ENCODE results near the gene SMCO3.

DNA sequence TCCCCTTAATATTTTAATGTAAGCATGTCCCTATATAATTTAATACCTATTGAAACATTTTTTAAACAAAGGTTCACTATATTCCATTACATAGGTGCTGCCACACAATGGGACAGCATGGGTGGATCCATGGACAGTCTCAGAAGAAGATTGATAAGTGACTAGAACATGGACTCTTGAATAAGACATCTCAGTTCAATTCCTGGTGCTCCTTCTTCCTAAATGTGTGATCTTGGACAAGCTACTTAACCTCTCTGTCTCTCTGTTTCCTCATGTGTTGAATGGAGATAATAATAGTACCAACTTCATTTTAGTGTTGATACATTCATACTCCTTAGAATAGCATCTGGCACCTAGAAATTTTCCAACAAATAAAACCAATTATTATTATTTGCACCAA is 30.4 kb upstream of the SMCO3 start:
- TF ChIP-seq, protein P1, sequence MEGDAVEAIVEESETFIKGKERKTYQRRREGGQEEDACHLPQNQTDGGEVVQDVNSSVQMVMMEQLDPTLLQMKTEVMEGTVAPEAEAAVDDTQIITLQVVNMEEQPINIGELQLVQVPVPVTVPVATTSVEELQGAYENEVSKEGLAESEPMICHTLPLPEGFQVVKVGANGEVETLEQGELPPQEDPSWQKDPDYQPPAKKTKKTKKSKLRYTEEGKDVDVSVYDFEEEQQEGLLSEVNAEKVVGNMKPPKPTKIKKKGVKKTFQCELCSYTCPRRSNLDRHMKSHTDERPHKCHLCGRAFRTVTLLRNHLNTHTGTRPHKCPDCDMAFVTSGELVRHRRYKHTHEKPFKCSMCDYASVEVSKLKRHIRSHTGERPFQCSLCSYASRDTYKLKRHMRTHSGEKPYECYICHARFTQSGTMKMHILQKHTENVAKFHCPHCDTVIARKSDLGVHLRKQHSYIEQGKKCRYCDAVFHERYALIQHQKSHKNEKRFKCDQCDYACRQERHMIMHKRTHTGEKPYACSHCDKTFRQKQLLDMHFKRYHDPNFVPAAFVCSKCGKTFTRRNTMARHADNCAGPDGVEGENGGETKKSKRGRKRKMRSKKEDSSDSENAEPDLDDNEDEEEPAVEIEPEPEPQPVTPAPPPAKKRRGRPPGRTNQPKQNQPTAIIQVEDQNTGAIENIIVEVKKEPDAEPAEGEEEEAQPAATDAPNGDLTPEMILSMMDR (IDR thresholded peaks at IDR 0.05 in 4 of 5, conservative IDR thresholded peaks at IDR 0.05 in 1 of 5) = no peak
- TF ChIP-seq POLR2A (IDR thresholded peaks at IDR 0.05) = no peak

All from gastrocnemius medialis (tissue), 4 donors.